ENCODE measurements around the gene SLC6A19. TPM values are rescaled to one million over a fixed set of nuclear protein-coding genes. Genes with fewer than 3 reads are reported as not detected.
A peak's percentile ranks its signal among the peaks of the same experiment; 100 is the strongest.

SLC6A19 gene
- total and polyA plus RNA-seq, 9 of the 15 experiments (the other 6 are each of a cell fraction or from before 2014, with no cell fraction given) = 0.03 to 1.6 (median 0.59) TPM

DNA sequence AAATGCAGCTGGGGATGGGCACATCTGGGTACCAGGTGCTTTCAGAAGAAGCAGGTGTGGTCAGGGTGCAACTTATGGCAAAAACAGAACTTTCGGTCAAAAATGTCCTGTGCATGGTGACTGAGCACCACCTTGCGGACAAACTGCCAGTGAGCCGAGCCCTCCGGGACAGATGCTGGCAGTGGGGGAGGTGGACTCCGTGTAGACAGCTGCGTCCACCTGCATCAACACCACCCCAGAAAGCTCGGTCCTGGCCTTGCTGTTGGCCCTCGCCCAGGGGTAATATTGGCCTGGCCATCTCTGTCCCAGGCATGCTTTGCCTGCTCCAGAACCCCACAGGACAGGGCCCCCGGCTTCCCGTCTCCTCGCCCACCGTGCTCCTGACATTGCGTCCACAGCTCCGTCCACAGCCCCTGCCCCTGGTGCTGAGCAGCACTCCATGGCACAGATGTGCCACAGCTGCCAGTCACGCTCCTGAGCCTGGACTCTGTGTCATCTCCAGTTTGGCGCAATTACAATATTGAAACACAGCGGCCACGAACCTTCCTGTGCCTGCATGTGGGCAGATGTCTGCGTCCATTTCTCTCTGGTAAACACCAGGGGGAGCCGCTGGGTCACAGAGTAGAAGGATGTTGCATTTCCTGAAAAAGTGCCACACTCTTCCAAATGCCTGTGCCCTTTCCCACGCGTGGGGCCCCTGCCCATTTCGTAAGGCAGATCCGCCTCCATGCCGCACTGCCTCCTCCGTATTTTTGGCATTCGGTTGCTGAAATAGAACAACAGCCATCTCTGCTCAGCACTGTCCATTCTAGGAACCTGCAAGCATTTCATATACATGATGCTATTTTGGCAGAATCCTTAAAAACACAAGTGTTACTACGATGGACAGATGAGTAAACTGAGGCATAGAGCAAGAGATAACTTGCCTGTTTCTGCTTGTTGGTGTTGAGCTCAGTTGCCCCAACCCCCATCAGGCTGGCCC lies 33.4 kb upstream of the SLC6A19 start (continued):
- TF ChIP-seq, protein P1, sequence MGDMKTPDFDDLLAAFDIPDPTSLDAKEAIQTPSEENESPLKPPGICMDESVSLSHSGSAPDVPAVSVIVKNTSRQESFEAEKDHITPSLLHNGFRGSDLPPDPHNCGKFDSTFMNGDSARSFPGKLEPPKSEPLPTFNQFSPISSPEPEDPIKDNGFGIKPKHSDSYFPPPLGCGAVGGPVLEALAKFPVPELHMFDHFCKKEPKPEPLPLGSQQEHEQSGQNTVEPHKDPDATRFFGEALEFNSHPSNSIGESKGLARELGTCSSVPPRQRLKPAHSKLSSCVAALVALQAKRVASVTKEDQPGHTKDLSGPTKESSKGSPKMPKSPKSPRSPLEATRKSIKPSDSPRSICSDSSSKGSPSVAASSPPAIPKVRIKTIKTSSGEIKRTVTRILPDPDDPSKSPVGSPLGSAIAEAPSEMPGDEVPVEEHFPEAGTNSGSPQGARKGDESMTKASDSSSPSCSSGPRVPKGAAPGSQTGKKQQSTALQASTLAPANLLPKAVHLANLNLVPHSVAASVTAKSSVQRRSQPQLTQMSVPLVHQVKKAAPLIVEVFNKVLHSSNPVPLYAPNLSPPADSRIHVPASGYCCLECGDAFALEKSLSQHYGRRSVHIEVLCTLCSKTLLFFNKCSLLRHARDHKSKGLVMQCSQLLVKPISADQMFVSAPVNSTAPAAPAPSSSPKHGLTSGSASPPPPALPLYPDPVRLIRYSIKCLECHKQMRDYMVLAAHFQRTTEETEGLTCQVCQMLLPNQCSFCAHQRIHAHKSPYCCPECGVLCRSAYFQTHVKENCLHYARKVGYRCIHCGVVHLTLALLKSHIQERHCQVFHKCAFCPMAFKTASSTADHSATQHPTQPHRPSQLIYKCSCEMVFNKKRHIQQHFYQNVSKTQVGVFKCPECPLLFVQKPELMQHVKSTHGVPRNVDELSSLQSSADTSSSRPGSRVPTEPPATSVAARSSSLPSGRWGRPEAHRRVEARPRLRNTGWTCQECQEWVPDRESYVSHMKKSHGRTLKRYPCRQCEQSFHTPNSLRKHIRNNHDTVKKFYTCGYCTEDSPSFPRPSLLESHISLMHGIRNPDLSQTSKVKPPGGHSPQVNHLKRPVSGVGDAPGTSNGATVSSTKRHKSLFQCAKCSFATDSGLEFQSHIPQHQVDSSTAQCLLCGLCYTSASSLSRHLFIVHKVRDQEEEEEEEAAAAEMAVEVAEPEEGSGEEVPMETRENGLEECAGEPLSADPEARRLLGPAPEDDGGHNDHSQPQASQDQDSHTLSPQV (IDR thresholded peaks at IDR 0.05) = no peak
- 0 out of 4 replicates have a peak, but pooled peaks of 1 of the 2 experiments have one; percentile 0 for TF ChIP-seq TEAD1 (CRISPR knock-in tag; IDR thresholded peaks at IDR 0.05)
- no peak for TF ChIP-seq NFIC (IDR thresholded peaks at IDR 0.05)
- no peak for TF ChIP-seq ZFX (CRISPR knock-in tag; IDR thresholded peaks at IDR 0.05)
- no peak for TF ChIP-seq FUS (optimal IDR thresholded peaks at IDR 0.05; ENCODE audit: low read depth, low read length)
- TF ChIP-seq, protein P2, sequence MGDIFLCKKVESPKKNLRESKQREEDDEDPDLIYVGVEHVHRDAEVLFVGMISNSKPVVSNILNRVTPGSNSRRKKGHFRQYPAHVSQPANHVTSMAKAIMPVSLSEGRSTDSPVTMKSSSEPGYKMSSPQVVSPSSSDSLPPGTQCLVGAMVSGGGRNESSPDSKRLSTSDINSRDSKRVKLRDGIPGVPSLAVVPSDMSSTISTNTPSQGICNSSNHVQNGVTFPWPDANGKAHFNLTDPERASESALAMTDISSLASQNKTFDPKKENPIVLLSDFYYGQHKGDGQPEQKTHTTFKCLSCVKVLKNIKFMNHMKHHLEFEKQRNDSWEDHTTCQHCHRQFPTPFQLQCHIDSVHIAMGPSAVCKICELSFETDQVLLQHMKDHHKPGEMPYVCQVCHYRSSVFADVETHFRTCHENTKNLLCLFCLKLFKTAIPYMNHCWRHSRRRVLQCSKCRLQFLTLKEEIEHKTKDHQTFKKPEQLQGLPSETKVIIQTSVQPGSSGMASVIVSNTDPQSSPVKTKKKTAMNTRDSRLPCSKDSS (IDR thresholded peaks at IDR 0.05; ENCODE audit: low read depth, partially characterized antibody) = no peak
- TF ChIP-seq TFAP4 (CRISPR knock-in tag; IDR thresholded peaks at IDR 0.05; ENCODE audit: borderline replicate concordance) = peak; percentile 64
- no peak for TF ChIP-seq ZBTB33 (CRISPR knock-in tag; IDR thresholded peaks at IDR 0.05)
- no peak for TF ChIP-seq NFE2 (IDR thresholded peaks at IDR 0.05; ENCODE audit: low read depth)
- no peak for TF ChIP-seq ZNF699 (CRISPR knock-in tag; IDR thresholded peaks at IDR 0.05; ENCODE audit: insufficient replicate concordance)
- TF ChIP-seq, protein P3, sequence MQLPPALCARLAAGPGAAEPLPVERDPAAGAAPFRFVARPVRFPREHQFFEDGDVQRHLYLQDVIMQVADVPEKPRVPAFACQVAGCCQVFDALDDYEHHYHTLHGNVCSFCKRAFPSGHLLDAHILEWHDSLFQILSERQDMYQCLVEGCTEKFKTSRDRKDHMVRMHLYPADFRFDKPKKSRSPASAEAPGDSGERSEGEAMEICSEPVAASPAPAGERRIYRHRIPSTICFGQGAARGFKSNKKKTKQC (CRISPR knock-in tag; IDR thresholded peaks at IDR 0.05) = no peak
- no peak for TF ChIP-seq TEAD2 (tag; IDR thresholded peaks at IDR 0.05)
- TF ChIP-seq, protein P4, sequence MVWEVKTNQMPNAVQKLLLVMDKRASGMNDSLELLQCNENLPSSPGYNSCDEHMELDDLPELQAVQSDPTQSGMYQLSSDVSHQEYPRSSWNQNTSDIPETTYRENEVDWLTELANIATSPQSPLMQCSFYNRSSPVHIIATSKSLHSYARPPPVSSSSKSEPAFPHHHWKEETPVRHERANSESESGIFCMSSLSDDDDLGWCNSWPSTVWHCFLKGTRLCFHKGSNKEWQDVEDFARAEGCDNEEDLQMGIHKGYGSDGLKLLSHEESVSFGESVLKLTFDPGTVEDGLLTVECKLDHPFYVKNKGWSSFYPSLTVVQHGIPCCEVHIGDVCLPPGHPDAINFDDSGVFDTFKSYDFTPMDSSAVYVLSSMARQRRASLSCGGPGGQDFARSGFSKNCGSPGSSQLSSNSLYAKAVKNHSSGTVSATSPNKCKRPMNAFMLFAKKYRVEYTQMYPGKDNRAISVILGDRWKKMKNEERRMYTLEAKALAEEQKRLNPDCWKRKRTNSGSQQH (CRISPR knock-in tag; IDR thresholded peaks at IDR 0.05) = no peak
- no peak for TF ChIP-seq ZNF707 (CRISPR knock-in tag; conservative IDR thresholded peaks at IDR 0.05)
- no peak for TF ChIP-seq ATF7 (IDR thresholded peaks at IDR 0.05)

All from K562 (cell line).